Lung (tissue), 13 donors: ENCODE measurements around the gene PRSS12. TPM values are rescaled to one million over a fixed set of nuclear protein-coding genes. Genes with fewer than 3 reads are reported as not detected.

Experiments used
- ATAC-seq: fragments of 200-7000 bp; cut with Tn5 transposase; one replicate; pipeline ENCODE4 v1.9.1; 2020; ENCODE audit warnings: moderate number of reproducible peaks; ENCODE audit not compliant: insufficient read depth, low FRiP score
- DNase-seq, 3 donors: peaks; one replicate each; pipeline ENCODE4 v3.0.0-alpha.2; 2013 to 2017
- H3K27ac ChIP-seq, 2 donors: one replicate each; pipeline ENCODE4 v1.5.1; 2013; ENCODE audit warnings: mild to moderate bottlenecking in 2 of 2, moderate library complexity in 2 of 2, control low read depth in 1 of 2, inconsistent platforms in 1 of 2, low read depth in 1 of 2, low read length in 1 of 2
- H3K27me3 ChIP-seq, 3 donors: one replicate each; pipeline ENCODE4 v1.5.1; 2013; ENCODE audit warnings: low read length in 2 of 3; ENCODE audit not compliant: control insufficient read depth in 3 of 3, insufficient read depth in 3 of 3
- H3K36me3 ChIP-seq, 4 donors: one replicate each; pipeline ENCODE4 v1.5.1; 2013; ENCODE audit warnings: low read length in 4 of 4, mild to moderate bottlenecking in 1 of 4, moderate library complexity in 1 of 4; ENCODE audit not compliant: control insufficient read depth in 4 of 4, insufficient read depth in 4 of 4
- H3K4me1 ChIP-seq, 5 donors: one replicate each; pipeline ENCODE4 v1.5.1; 2013; ENCODE audit warnings: low read length in 5 of 5, mild to moderate bottlenecking in 2 of 5, moderate library complexity in 1 of 5; ENCODE audit not compliant: control insufficient read depth in 5 of 5, insufficient read depth in 5 of 5
- H3K4me3 ChIP-seq: one replicate; pipeline ENCODE4 v1.5.1; 2013; ENCODE audit warnings: mild to moderate bottlenecking, control low read depth, moderate library complexity
- H3K9ac ChIP-seq, 2 donors: one replicate each; pipeline ENCODE4 v1.5.1; 2013; ENCODE audit warnings: low read length in 2 of 2, control low read depth in 1 of 2; ENCODE audit not compliant: insufficient read depth in 1 of 2
- H3K9me3 ChIP-seq, 4 donors: one replicate each; pipeline ENCODE4 v1.5.1; 2013; ENCODE audit warnings: low read length in 3 of 4, mild to moderate bottlenecking in 1 of 4, moderate library complexity in 1 of 4; ENCODE audit not compliant: control insufficient read depth in 4 of 4, insufficient read depth in 3 of 4
- WGBS, 2 donors: extraction: QIAGEN DNeasy Blood & Tissue Kit; methylation state at CpG; one replicate each; pipeline ENCODE4 v1.1.7; 2013; 5-methylcytosine and 5-hydroxymethylcytosine counted together
- polyA plus RNA-seq, 2 donors: library from polyadenylated mRNA; stranded (reverse); fragments of 200-250 nt; gene quantifications; one replicate each; pipeline ENCODE4 v1.2.1, GENCODE V29; 2013
- small RNA-seq: library from RNA; depleted of rRNA; stranded (forward); fragments of <200 nt; gene quantifications from one replicate; pipeline ENCODE3, GENCODE V24; 2014; ENCODE audit warnings: low replicate concordance
- total RNA-seq, 2 donors: library from RNA; depleted of rRNA in 1 of 2; stranded (reverse); fragments of >200 nt in 1 of 2; gene quantifications; one replicate each; pipeline ENCODE4 v1.2.1, GENCODE V29; 2014 to 2021
- TF ChIP-seq, protein P1 (sequence below): IDR thresholded peaks from 2 replicates; pipeline ENCODE4 v1.5.1; 2012; ENCODE audit warnings: mild to moderate bottlenecking; ENCODE audit errors: control extremely low read depth, extremely low read depth
- donor health status: control.
- donor health status: control.
- donor health status: Bipolar disorder and iron deficiency.
- donor health status: healthy.
- donor health status: DM: yes; HTN: yes; CAD: no.

The PRSS12 gene
- total and polyA plus RNA-seq, 4 donors = 2.9 to 55.0 (median 8.2) TPM

DNA sequence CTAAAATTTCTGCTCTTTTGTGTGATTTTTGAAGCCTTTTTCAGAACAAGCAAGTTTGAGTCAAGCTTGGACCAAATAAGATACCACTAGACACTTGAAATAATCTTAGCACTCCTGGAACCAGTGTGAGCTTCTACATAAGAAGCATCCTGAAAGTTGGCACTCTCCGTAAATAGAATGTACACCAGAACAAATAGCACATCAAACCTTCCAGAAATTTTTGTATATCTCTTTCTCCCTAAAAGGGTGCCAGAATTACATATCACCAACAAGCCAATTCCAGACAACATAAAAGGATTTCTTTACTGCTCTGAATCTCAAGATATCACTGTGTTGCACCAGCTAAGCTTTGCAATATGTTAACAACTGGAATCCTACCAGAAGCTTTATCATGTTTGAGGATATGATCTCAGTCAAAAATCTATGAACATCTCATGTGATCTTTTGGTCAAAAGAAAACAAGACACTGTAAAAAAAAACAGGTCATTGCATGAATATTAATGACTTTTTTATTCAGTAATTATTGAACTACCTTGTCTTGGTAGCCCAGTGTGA lies 117.2 kb downstream of the PRSS12 start:
- no peaks in the 10 kb centered on the region for H3K36me3 ChIP-seq
- ATAC-seq (no peak), DNase-seq (no peak)
- no peak overlapping the region for H3K4me3 ChIP-seq
- no peaks in the 10 kb centered on the region for H3K4me1 ChIP-seq
- TF ChIP-seq, protein P1, sequence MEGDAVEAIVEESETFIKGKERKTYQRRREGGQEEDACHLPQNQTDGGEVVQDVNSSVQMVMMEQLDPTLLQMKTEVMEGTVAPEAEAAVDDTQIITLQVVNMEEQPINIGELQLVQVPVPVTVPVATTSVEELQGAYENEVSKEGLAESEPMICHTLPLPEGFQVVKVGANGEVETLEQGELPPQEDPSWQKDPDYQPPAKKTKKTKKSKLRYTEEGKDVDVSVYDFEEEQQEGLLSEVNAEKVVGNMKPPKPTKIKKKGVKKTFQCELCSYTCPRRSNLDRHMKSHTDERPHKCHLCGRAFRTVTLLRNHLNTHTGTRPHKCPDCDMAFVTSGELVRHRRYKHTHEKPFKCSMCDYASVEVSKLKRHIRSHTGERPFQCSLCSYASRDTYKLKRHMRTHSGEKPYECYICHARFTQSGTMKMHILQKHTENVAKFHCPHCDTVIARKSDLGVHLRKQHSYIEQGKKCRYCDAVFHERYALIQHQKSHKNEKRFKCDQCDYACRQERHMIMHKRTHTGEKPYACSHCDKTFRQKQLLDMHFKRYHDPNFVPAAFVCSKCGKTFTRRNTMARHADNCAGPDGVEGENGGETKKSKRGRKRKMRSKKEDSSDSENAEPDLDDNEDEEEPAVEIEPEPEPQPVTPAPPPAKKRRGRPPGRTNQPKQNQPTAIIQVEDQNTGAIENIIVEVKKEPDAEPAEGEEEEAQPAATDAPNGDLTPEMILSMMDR = no peak
- H3K27me3 ChIP-seq = no peaks in the 10 kb centered on the region
- H3K9ac ChIP-seq = no peak overlapping the region
- no peaks in the 10 kb centered on the region for H3K9me3 ChIP-seq
- no peak overlapping the region for H3K27ac ChIP-seq
- 93% methylated on average over 1 of the region's 1 CpG for WGBS, 2 donors

Small RNA genes lying within 50 kb of the gene (small RNA-seq; reads per million reads assigned to genes)
- not detected for gene SNORA24
